Glomerular visceral epithelial cell (primary cell): Measurements from ENCODE around the gene ZSWIM3.

ENCODE experiments used
- DNase-seq: peaks from one replicate; pipeline ENCODE4 v3.0.0-alpha.2; 2016; ENCODE audit errors: extremely low spot score

The ZSWIM3 gene

GRCh38 chr20:45909336-45909808, 52.0 kb downstream of the ZSWIM3 start:
- no peak for DNase-seq

GRCh38 chr20:45909817-45910669, 52.6 kb downstream of the ZSWIM3 start:
- no peak for DNase-seq

- peak; percentile 97 for DNase-seq
These were observed 53.5 kb downstream of the ZSWIM3 start for GRCh38 chr20:45910670-45911485.

- DNase-seq, result peak; percentile 64
These were observed 54.3 kb downstream of the ZSWIM3 start, which contains the start of gene PLTP for GRCh38 chr20:45911486-45912343. Gene PLTP, minus strand, starts transcription at chr20:45912155. Its CDS starts 703 bp downstream, at chr20:45911452.

GRCh38 chr20:45912344-45912682, 54.9 kb downstream of the ZSWIM3 start:
- no peak for DNase-seq

GRCh38 chr20:45913116-45913515, 55.7 kb downstream of the ZSWIM3 start:
- no peak for DNase-seq

- no peak for DNase-seq
These were observed 60.4 kb downstream of the ZSWIM3 start for GRCh38 chr20:45917790-45918141.

GRCh38 chr20:45918182-45918737, 60.8 kb downstream of the ZSWIM3 start:
- DNase-seq, result no peak

- no peak for DNase-seq
These were observed 61.5 kb downstream of the ZSWIM3 start for GRCh38 chr20:45918779-45919537.

GRCh38 chr20:45919542-45920399, 62.4 kb downstream of the ZSWIM3 start:
- no peak for DNase-seq

- DNase-seq, result no peak
These were observed 63.3 kb downstream of the ZSWIM3 start for GRCh38 chr20:45920462-45921336.

- DNase-seq, result peak; percentile 25
These were observed 64.1 kb downstream of the ZSWIM3 start for GRCh38 chr20:45921337-45922189.

- no peak for DNase-seq
These were observed 67.2 kb downstream of the ZSWIM3 start for GRCh38 chr20:45924391-45925261.

- no peak for DNase-seq
These were observed 68.5 kb downstream of the ZSWIM3 start for GRCh38 chr20:45925821-45926506.

GRCh38 chr20:45926731-45927070, 69.3 kb downstream of the ZSWIM3 start:
- DNase-seq, result no peak
